Naive thymus-derived CD8-positive, alpha-beta T cell (primary cell): ENCODE measurements around the gene FOXN3. TPM values are rescaled to one million over a fixed set of nuclear protein-coding genes. Genes with fewer than 3 reads are reported as not detected.

Experiments
- ATAC-seq, 2 donors: fragments of 150-1000 bp; cut with Tn5 transposase in 1 of 2; sonication (Bioruptor Pico), chemical (Tn5 transposase) in 1 of 2; 1 replicate in 1 of 2; 2 replicates in 1 of 2; pipeline ENCODE4 v1.10.0; 2021; ENCODE audit warnings: mild to moderate bottlenecking in 2 of 2, moderate library complexity in 2 of 2
- POLR2A ChIA-PET: fragments of 350-600 bp; sonication (Branson Sonifier 250); formaldehyde crosslinking; loops from one replicate; lab custom pipeline; 2021; ENCODE audit warnings: antibody characterized with exemption; lab: Charles Lee
- DNase-seq, 10 donors: peaks; one replicate each; pipeline versions ENCODE4 v3.0.0 to v3.0.0-alpha.2; 2020 to 2022
- H3K27ac Mint-ChIP-seq, 10 donors: one replicate each; pipeline ENCODE4 v1.8.0; 2020 to 2022; ENCODE audit warnings: mild to moderate bottlenecking in 10 of 10, mixed read lengths in 10 of 10, moderate library complexity in 4 of 10, inconsistent platforms in 1 of 10
- H3K27me3 Mint-ChIP-seq, 5 donors: one replicate each; pipeline ENCODE4 v1.8.0; 2021 to 2022; ENCODE audit warnings: mixed read lengths in 5 of 5
- H3K36me3 Mint-ChIP-seq, 3 donors: one replicate each; pipeline ENCODE4 v1.8.0; 2020 to 2022; ENCODE audit warnings: mixed read lengths in 3 of 3, mild to moderate bottlenecking in 2 of 3, inconsistent platforms in 1 of 3
- H3K4me1 Mint-ChIP-seq, 4 donors: one replicate each; pipeline ENCODE4 v1.8.0; 2021 to 2022; ENCODE audit warnings: mixed read lengths in 4 of 4
- H3K4me3 Mint-ChIP-seq, 10 donors: one replicate each; pipeline ENCODE4 v1.8.0; 2020 to 2022; ENCODE audit warnings: mild to moderate bottlenecking in 10 of 10, mixed read lengths in 10 of 10, moderate library complexity in 6 of 10, inconsistent platforms in 1 of 10
- H3K9me3 Mint-ChIP-seq, 9 donors: one replicate each; pipeline ENCODE4 v1.8.0; 2020 to 2022; ENCODE audit warnings: mixed read lengths in 9 of 9, mild to moderate bottlenecking in 3 of 9, inconsistent platforms in 1 of 9, moderate library complexity in 1 of 9
- polyA plus RNA-seq, 3 donors: library from polyadenylated mRNA; unstranded; fragments of 300-500 nt; fragmentation: Illumina TruSeq; gene quantifications; one replicate each; pipeline ENCODE4 v1.2.3, GENCODE V29; 2021
- total RNA-seq, 8 experiments: library from RNA in 2 of 8; stranded (reverse) in 2 of 8; gene quantifications; one replicate each; pipeline ENCODE4 v1.2.3 and lab custom pipeline; 2021 to 2026

The FOXN3 gene
- total and polyA plus RNA-seq, 5 experiments from 2014 or later, result 107 to 148 (median 125) TPM

DNA sequence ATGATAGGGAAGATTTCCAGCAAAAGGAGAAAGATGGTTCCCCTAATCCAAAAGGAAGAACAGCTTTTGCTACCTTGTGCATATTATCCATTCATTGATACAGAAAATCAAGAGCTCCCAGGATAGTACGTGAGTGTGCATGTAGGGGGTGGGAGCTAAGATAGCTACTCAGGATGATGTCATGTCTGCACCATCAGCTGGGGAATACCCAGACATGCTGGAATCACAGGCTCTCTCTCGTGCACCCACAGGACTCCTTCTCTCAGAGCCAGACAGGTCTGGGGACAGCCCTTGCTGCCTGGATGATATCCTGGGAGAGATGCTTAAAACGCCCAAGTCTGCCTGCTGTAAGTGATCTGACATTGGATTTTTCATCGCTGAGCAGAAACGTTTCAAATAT lies 38.9 kb downstream of the FOXN3 start:
- Mint-ChIP-seq H3K27me3 (no peaks in the 10 kb centered on the region), H3K9me3 (peaks cover 0 to 21% (median 4%) of the 10 kb centered on the region in 9 donors), H3K4me1 (peaks cover 28 to 69% (median 50%) of the 10 kb centered on the region in 4 donors), H3K36me3 (peaks cover 6 to 29% (median 19%) of the 10 kb centered on the region in 3 donors), H3K27ac (peak overlapping the region; percentile 24 to 73 (median 54)), H3K4me3 (peak overlapping the region in 1 of 10 donors; percentile 5)
- DNase-seq (peak in 3 of 10 donors; percentile 5 to 21 (median 6)), ATAC-seq (peak; percentile 88 to 92)
- POLR2A ChIA-PET, result no interaction called here

DNA sequence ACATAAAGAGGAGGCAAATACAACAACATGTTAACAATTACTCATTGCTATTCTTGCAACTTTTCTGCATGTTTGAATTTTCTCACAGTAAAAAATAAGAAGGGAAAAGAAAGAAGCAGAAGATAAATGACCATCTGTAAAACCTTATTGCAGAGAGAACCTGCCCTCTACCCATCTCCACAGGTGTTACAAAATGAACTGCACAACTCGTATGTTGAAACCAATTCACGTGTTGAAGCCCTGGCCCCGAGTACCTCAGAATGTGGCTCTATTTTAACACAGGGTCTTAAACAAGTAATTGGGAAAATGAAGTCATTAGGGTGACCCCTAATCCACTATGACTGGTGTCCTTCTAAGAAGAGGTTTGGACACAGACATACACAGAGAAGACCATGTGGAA lies 39.5 kb downstream of the FOXN3 start:
- Mint-ChIP-seq H3K4me3 (no peak overlapping the region), H3K27ac (peak overlapping the region in 9 of 10 donors; percentile 2 to 73 (median 48)), H3K27me3 (no peaks in the 10 kb centered on the region), H3K4me1 (peaks cover 28 to 71% (median 51%) of the 10 kb centered on the region in 4 donors), H3K9me3 (peaks cover 0 to 20% (median 4%) of the 10 kb centered on the region in 9 donors), H3K36me3 (peaks cover 6 to 27% (median 21%) of the 10 kb centered on the region in 3 donors)
- no peak for DNase-seq
- POLR2A ChIA-PET, result no interaction called here
- ATAC-seq, result no peak

DNA sequence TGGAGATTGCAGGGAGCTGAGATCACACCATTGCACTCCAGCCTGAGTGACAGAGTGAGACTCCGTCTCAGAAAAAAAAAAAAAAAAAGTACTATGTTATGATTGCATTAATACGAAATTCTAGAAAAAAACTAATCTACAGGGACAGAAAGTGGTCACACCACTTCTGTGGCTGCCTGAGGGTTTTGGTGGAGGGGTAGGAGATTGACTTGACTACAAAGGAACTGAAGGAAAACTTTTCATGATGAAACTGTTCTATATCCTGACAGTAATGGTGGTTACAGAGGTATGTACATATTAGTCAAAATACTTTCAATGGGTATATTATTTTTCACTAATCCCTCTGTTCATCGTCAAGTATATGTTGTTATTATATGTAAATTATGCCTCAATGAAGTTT lies 42.1 kb downstream of the FOXN3 start:
- ATAC-seq, result no peak
- H3K9me3 Mint-ChIP-seq, result peaks cover 0 to 4% (median 0%) of the 10 kb centered on the region in 9 donors
- peak overlapping the region in 2 of 10 donors; percentile 63 to 77 for H3K27ac Mint-ChIP-seq
- POLR2A ChIA-PET, result interaction anchor here (0.6 kb wide), 1 partner anchor 22 kb away, joined by 4 read pairs; no protein-coding TSS in a partner anchor
- H3K36me3 Mint-ChIP-seq, result peaks cover under 1 to 18% (median 13%) of the 10 kb centered on the region in 3 donors
- no peak overlapping the region for H3K4me3 Mint-ChIP-seq
- H3K4me1 Mint-ChIP-seq, result peaks cover 33 to 85% (median 60%) of the 10 kb centered on the region in 4 donors
- H3K27me3 Mint-ChIP-seq, result no peaks in the 10 kb centered on the region
- DNase-seq, result no peak

DNA sequence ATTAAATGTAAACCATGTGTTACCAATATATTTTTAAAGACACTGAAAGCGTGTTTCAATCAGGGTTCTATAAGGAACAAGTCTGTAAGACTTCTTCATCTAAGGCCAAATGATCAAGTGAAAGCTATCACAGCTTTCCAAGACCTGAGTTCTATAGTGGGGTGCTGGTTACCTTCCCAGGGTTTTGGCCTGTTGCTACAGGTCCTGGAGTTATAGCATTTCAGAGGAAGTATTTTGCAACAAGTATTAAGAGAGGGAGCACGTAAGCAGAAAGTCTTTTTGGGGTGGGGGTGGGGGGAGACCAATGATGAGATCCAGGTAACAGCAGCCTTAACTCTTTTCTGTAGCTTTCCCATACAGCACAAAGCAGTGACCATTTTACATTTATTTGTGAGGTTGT lies 43.8 kb downstream of the FOXN3 start:
- POLR2A ChIA-PET, result no interaction called here
- H3K27me3 Mint-ChIP-seq, result no peaks in the 10 kb centered on the region
- H3K9me3 Mint-ChIP-seq, result peaks cover 0 to 4% (median 0%) of the 10 kb centered on the region in 9 donors
- H3K4me3 Mint-ChIP-seq, result no peak overlapping the region
- peaks cover 26 to 87% (median 59%) of the 10 kb centered on the region in 4 donors for H3K4me1 Mint-ChIP-seq
- peaks cover 0 to 18% (median 7%) of the 10 kb centered on the region in 3 donors for H3K36me3 Mint-ChIP-seq
- ATAC-seq (no peak), DNase-seq (no peak)
- H3K27ac Mint-ChIP-seq, result peak overlapping the region in 4 of 10 donors; percentile 33 to 74 (median 58)

DNA sequence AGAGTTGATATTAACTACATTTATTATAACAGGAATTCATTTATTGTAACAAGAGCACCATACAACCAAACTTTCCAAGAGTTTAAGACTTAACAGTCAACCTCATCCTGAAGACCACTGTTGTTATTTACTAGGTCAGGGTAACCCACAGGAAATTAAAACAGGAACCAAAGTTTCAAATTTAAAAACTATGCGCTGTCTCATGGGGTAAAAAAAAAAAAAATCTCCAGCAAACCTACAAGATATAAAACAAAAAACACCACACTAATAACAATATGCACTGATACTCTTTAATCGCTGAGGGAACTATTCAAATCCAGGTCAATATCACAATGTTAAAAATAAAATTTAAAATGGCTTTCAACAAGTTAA lies 44.5 kb downstream of the FOXN3 start:
- peak overlapping the region in 7 of 10 donors; percentile 4 to 74 (median 28) for H3K27ac Mint-ChIP-seq
- no peak for ATAC-seq
- peak overlapping the region in 4 of 10 donors; percentile 3 to 60 (median 32) for H3K4me3 Mint-ChIP-seq
- H3K4me1 Mint-ChIP-seq, result peaks cover 22 to 85% (median 56%) of the 10 kb centered on the region in 4 donors
- POLR2A ChIA-PET, result interaction anchor here (0.8 kb wide), 1 partner anchor 78 kb away, joined by 3 read pairs; no protein-coding TSS in a partner anchor
- H3K27me3 Mint-ChIP-seq, result no peaks in the 10 kb centered on the region
- DNase-seq, result no peak
- peaks cover 0 to 4% (median 0%) of the 10 kb centered on the region in 9 donors for H3K9me3 Mint-ChIP-seq
- peaks cover 0 to 13% (median 7%) of the 10 kb centered on the region in 3 donors for H3K36me3 Mint-ChIP-seq

DNA sequence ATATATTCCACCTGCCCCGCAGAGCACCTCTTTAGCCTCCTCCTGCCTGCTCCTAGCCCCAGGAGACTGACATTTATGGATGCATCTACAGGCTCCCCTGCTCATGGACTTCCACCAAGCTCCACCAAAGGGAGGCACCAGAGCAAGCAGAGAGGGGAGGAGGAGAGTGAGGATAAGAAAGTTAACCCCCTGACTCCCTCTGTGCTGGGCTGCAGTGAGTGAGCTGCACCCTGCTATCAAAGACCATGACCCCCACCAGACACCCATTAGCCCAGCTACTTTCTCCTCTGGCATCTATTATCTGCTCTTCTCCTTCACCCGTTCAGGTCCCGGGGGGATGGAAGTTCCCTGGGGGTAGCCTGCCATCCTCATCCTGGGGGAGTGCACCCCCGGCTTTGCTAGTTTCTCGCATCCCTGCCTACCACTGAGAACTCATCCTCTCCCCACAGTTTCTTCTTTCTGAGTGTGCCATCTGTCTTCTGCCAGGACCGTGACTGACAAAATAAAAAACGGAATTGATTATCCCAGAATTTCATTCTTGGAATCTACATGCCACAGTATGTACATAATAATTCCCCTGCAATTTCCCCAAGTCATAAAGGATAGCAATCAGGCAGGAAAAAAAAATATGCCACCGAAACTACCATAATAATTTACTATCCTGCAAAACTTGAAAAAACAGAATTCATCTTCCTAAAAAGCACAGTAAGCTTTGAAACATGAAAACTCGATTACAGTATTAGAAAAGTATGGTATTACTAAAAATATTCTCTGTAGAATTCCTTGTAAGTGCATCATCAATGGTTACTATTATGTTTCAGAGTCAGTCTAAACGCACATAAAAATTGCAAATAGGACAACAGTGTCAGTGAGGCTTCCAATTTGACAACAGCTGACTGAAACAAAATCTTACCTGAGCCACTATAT lies 45.2 kb downstream of the FOXN3 start:
- Mint-ChIP-seq H3K4me3 (peak overlapping the region in 2 of 10 donors; percentile 4 to 19), H3K9me3 (peaks cover 0 to 4% (median 0%) of the 10 kb centered on the region in 9 donors), H3K4me1 (peaks cover 27 to 88% (median 57%) of the 10 kb centered on the region in 4 donors), H3K27me3 (no peaks in the 10 kb centered on the region), H3K36me3 (peaks cover 0 to 13% (median 7%) of the 10 kb centered on the region in 3 donors), H3K27ac (peak overlapping the region; percentile 39 to 74 (median 63))
- no peak for ATAC-seq
- POLR2A ChIA-PET, result interaction anchor here (0.8 kb wide), 1 partner anchor 78 kb away, joined by 3 read pairs; no protein-coding TSS in a partner anchor
- DNase-seq, result no peak

DNA sequence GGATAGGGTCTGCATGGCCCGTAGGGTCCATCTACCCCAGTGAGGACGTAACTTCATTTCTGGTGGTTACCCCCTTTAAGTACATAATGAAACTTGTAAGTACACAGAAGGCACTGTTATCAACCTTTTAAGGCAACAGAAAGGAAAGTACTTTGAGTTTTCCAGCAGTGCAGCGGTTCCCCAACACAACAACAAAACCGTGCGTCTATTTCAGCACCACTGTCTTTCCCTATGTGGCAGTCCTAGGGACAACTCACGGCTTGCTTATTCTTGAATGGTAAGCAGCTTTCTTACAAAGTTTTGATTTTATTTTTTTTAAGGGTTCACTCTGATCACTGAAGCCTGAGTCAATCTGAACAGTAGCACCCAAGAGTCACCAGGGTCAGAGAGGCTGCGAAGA lies 46.3 kb downstream of the FOXN3 start:
- Mint-ChIP-seq H3K4me1 (peaks cover 27 to 90% (median 58%) of the 10 kb centered on the region in 4 donors), H3K4me3 (no peak overlapping the region), H3K27ac (peak overlapping the region in 7 of 10 donors; percentile 22 to 74 (median 48)), H3K27me3 (no peaks in the 10 kb centered on the region), H3K9me3 (peaks cover 0 to 4% (median 0%) of the 10 kb centered on the region in 9 donors), H3K36me3 (peaks cover 0 to 13% (median 7%) of the 10 kb centered on the region in 3 donors)
- POLR2A ChIA-PET, result no interaction called here
- ATAC-seq (no peak), DNase-seq (no peak)

DNA sequence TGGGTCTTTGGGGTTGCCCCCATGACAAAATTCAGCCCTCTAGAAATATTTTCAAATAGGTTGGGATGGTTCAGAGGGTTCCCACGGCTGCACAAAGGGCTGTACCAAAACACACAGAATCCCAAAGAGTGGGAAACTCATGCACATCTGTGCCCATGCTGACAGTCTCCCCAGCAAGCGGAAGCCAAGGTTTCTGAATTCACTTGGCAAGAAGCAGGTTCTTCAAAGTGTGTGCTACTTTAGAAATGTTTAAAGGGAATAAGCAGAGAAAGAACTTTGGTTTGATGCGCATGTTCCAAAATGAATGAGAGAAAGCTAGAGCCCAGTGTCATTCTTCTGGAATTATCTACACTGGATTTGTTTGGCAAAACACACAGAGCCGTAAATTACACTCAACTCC lies 46.7 kb downstream of the FOXN3 start:
- ATAC-seq (no peak), DNase-seq (no peak)
- peak overlapping the region in 7 of 10 donors; percentile 22 to 74 (median 61) for H3K27ac Mint-ChIP-seq
- peaks cover 0 to 13% (median 7%) of the 10 kb centered on the region in 3 donors for H3K36me3 Mint-ChIP-seq
- no peaks in the 10 kb centered on the region for H3K27me3 Mint-ChIP-seq
- no peak overlapping the region for H3K4me3 Mint-ChIP-seq
- peaks cover 28 to 92% (median 60%) of the 10 kb centered on the region in 4 donors for H3K4me1 Mint-ChIP-seq
- peaks cover 0 to 4% (median 0%) of the 10 kb centered on the region in 9 donors for H3K9me3 Mint-ChIP-seq
- POLR2A ChIA-PET, result no interaction called here

DNA sequence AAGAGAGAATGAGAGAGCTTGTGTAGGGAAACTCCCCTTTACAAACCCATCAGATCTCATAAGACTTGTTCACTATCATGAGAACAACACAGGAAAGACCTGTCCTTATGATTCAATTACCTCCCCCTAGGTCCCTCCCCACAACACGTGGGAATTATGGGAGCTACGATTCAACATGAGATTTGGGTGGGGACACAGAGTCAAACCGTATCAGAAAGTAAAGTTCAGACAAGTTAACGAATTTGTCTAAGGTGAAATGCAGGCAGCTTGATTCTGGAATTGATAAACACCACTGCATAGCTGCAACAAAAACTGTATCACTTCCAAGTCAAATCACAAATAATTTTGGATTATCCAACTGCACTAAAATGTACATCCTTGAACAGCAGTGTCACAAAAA lies 47.4 kb downstream of the FOXN3 start:
- Mint-ChIP-seq H3K27ac (peak overlapping the region in 6 of 10 donors; percentile 5 to 74 (median 64)), H3K9me3 (peaks cover 0 to 4% (median 0%) of the 10 kb centered on the region in 9 donors), H3K36me3 (peaks cover 0 to 13% (median 6%) of the 10 kb centered on the region in 3 donors), H3K27me3 (no peaks in the 10 kb centered on the region), H3K4me3 (peak overlapping the region in 1 of 10 donors; percentile 14), H3K4me1 (peaks cover 33 to 93% (median 66%) of the 10 kb centered on the region in 4 donors)
- POLR2A ChIA-PET, result no interaction called here
- DNase-seq, result no peak
- ATAC-seq, result no peak

DNA sequence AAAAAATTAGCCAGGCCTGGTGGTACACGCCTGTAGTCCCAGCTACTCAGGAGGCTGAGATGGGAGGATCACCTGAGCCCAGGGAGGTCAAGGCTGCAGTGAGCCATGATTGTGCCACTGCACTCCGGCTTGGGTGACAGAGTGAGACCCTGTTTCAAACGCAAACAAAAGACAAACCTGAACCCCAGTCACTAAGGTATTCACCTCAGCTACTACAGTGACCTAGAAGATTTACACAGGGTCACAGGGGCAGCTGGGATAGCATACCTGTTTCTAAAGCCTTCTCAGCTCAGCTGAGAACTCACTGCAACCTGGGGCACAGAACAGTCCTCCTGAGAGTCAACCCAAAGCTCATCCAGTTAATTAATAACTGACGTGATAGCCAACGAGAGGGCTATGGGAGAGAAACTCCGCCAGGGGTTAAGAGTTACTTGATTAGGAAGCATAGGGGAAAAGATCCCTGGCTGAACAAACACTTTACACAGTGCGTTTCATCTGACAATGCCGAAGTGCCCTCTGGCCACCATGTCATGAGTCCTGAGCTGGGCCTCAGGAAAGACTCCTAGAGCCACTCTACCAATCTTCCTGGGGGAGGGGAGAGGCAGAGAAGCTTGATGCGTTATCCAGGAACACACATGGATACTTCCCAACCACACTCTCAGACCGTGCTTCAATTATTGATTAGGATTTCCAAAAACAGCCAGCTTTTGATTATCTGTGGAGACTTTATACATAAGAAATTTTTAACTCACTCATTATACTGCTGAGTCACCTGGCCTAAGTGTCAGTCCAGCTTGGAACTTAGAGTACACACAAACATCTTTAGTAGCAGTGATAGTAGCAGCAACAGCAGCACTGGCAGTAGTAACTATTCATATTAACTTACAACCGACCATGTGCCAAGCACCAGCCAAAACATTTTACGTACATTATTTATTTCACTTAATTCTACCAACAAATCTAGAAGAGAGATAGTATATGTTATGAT lies 48.2 kb downstream of the FOXN3 start:
- Mint-ChIP-seq H3K4me1 (peaks cover 37 to 96% (median 72%) of the 10 kb centered on the region in 4 donors), H3K27ac (peak overlapping the region in 9 of 10 donors; percentile 2 to 83 (median 40)), H3K27me3 (no peaks in the 10 kb centered on the region), H3K9me3 (no peaks in the 10 kb centered on the region), H3K4me3 (peak overlapping the region in 1 of 10 donors; percentile 34), H3K36me3 (peaks cover 0 to 10% (median 2%) of the 10 kb centered on the region in 3 donors)
- no peak for ATAC-seq
- no peak for DNase-seq
- POLR2A ChIA-PET, result no interaction called here

DNA sequence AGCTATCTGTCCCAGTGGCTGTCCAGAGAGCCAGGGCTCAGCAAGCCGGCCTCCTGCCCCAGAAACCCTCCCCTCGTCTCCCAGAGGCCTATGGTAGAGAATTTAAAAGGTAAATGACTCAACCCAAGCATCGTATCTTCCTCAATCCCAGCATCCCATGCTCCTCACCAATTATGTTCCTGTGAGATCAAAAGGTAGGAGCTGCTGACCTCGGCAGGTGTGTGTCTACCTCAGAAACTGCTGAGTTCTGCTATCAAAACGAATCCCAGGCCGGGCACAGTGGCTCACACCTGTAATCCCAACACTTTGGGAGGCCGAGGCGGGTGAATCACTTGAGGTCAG lies 49.3 kb downstream of the FOXN3 start:
- ATAC-seq (no peak), DNase-seq (no peak)
- peaks cover 41 to 96% (median 74%) of the 10 kb centered on the region in 4 donors for H3K4me1 Mint-ChIP-seq
- peak overlapping the region; percentile 31 to 87 (median 82) for H3K27ac Mint-ChIP-seq
- no peaks in the 10 kb centered on the region for H3K27me3 Mint-ChIP-seq
- peak overlapping the region in 1 of 10 donors; percentile 22 for H3K4me3 Mint-ChIP-seq
- peaks cover 0 to 8% (median 2%) of the 10 kb centered on the region in 3 donors for H3K36me3 Mint-ChIP-seq
- H3K9me3 Mint-ChIP-seq, result peaks cover 0 to 3% (median 0%) of the 10 kb centered on the region in 9 donors
- POLR2A ChIA-PET, result interaction anchor here (0.7 kb wide), 1 partner anchor 76 kb away, joined by 3 read pairs; no protein-coding TSS in a partner anchor
